K562 (cell line): ENCODE results near the gene RFX3. TPM values are rescaled to one million over a fixed set of nuclear protein-coding genes. Genes with fewer than 3 reads are reported as not detected.

Source experiments
- ATAC-seq: fragments of 200-7000 bp; cut with Tn5 transposase; 3 replicates; pipeline ENCODE4 v1.9.1; 2020; ENCODE audit warnings: moderate library complexity
- BruUV-seq: library from RNA; stranded (reverse); fragments of 400-500 nt; replicated peaks from 2 replicates; lab custom pipeline; 2021; lab: Mats Ljungman, UMichigan
- CTCF ChIA-PET: fragments of 300-600 bp; formaldehyde crosslinking; extraction: SDS; loops from one replicate; lab custom pipeline; 2021; ENCODE audit warnings: low intra/inter-chr PET ratio; lab: Yijun Ruan, JAX
- POLR2A ChIA-PET: fragments of 300-600, 350-650 bp; sonication (Branson Sonifier 250); formaldehyde crosslinking; extraction: SDS; loops from one replicate; lab custom pipeline; 2021; ENCODE audit warnings: antibody characterized with exemption, inconsistent platforms; lab: Yijun Ruan, JAX
- DNase-seq, 4 experiments: peaks; one replicate each; pipeline versions ENCODE4 v3.0.0 to v3.0.0-alpha.2; 2011 to 2018; ENCODE audit warnings: low spot score in 3 of 4, mixed read lengths in 3 of 4; ENCODE audit errors: extremely low read depth in 1 of 4
- FAIRE-seq: peaks from 2 replicates; lab custom pipeline; 2011; peaks lifted over from hg19 to GRCh38; lab: Jason Lieb, UNC
- H2AFZ ChIP-seq: 2 replicates; pipeline ENCODE4 v1.6.0; 2011; ENCODE audit warnings: low read depth, low read length, control low read depth, inconsistent platforms
- H3K27ac ChIP-seq: fragments of 200-600 bp; 3 replicates; pipeline ENCODE4 v1.8.0; 2011; ENCODE audit warnings: low read depth, mild to moderate bottlenecking, control low read depth, inconsistent platforms, low read length, moderate library complexity, mixed read lengths; ENCODE audit errors: extremely low read depth
- H3K27me3 ChIP-seq, 2 experiments: fragments of 300-600 bp in 1 of 2; 2 replicates in 1 of 2; 3 replicates in 1 of 2; pipeline versions ENCODE4 v1.6.0 to v1.8.0; 2011; ENCODE audit warnings: inconsistent platforms in 2 of 2, low read length in 2 of 2, mild to moderate bottlenecking in 1 of 2, mixed read lengths in 1 of 2, moderate library complexity in 1 of 2; ENCODE audit not compliant: control insufficient read depth in 2 of 2, insufficient read depth in 2 of 2
- H3K36me3 ChIP-seq: fragments of 300-600 bp; 3 replicates; pipeline ENCODE4 v1.8.0; 2011; ENCODE audit warnings: mild to moderate bottlenecking, low read length, inconsistent platforms; ENCODE audit not compliant: control insufficient read depth, insufficient read depth
- H3K4me1 ChIP-seq, 2 experiments: fragments of 200-600 bp in 1 of 2; replicated peaks in 1 of 2; 2 replicates in 1 of 2; 3 replicates in 1 of 2; pipeline versions ENCODE4 v1.5.1 to v1.8.0; 2011; ENCODE audit warnings: inconsistent platforms in 2 of 2, low read length in 2 of 2, mild to moderate bottlenecking in 1 of 2, mixed read lengths in 1 of 2, moderate library complexity in 1 of 2; ENCODE audit not compliant: control insufficient read depth in 2 of 2, insufficient read depth in 2 of 2
- H3K4me2 ChIP-seq: 2 replicates; pipeline ENCODE4 v1.6.1; 2011; ENCODE audit warnings: low read length, control low read depth, inconsistent platforms, mixed read lengths; ENCODE audit not compliant: insufficient read depth
- H3K4me3 ChIP-seq: fragments of 200-600 bp; sonication (generic), shearing (Covaris generic); 2 replicates; pipeline ENCODE4 v1.5.1; 2016; ENCODE audit warnings: control low read depth, inconsistent platforms
- H3K79me2 ChIP-seq: fragments of 200-600 bp; 3 replicates; pipeline ENCODE4 v1.8.0; 2011; ENCODE audit warnings: low read length, inconsistent platforms; ENCODE audit not compliant: control insufficient read depth, insufficient read depth
- H3K9ac ChIP-seq, 2 experiments: 2 replicates each; pipeline versions ENCODE4 v1.6.0 to v1.6.1; 2011; ENCODE audit warnings: low read depth in 2 of 2, low read length in 2 of 2, control low read depth in 1 of 2, inconsistent platforms in 1 of 2, mild to moderate bottlenecking in 1 of 2, mixed read lengths in 1 of 2; ENCODE audit not compliant: insufficient read depth in 1 of 2
- H3K9me1 ChIP-seq: one replicate; pipeline ENCODE4 v1.6.0; 2011; ENCODE audit warnings: inconsistent platforms, mild to moderate bottlenecking, low read length, moderate library complexity; ENCODE audit not compliant: control insufficient read depth, insufficient read depth
- H3K9me3 ChIP-seq: replicated peaks from 2 replicates; pipeline ENCODE4 v1.5.1; 2011; ENCODE audit warnings: low read depth, low read length, inconsistent platforms; ENCODE audit not compliant: control insufficient read depth, insufficient read depth
- H4K20me1 ChIP-seq: replicated peaks from 2 replicates; pipeline ENCODE4 v1.6.1; 2011; ENCODE audit warnings: low read length, inconsistent platforms, mixed read lengths; ENCODE audit not compliant: control insufficient read depth, insufficient read depth
- C11orf30 ChIP-seq: fragments of 450-650 bp; IDR thresholded peaks from 2 replicates; pipeline ENCODE4 v1.6.1; 2016; ENCODE audit warnings: low read depth, mild to moderate bottlenecking
- ELF4 ChIP-seq: fragments of 450-650 bp; formaldehyde crosslinking; IDR thresholded peaks from 2 replicates; pipeline ENCODE4 v1.4.0; 2022; ENCODE audit warnings: missing genetic modification characterization
- MAFG ChIP-seq: fragments of 450-650 bp; conservative IDR thresholded peaks from 2 replicates; pipeline ENCODE4 v1.6.1; 2016; ENCODE audit warnings: missing genetic modification characterization, missing compliant biosample characterization
- MAFK ChIP-seq: IDR thresholded peaks from 2 replicates; pipeline ENCODE4 v1.6.1; 2011; ENCODE audit warnings: low read length, improper control_type of control experiment
- NELFE ChIP-seq: IDR thresholded peaks from 2 replicates; pipeline ENCODE4 v1.6.1; 2011; ENCODE audit warnings: mild to moderate bottlenecking; ENCODE audit not compliant: insufficient read depth, insufficient read length
- POU5F1 ChIP-seq: fragments of 150-350 bp; IDR thresholded peaks from 2 replicates; pipeline ENCODE4 v1.6.1; 2014; ENCODE audit warnings: borderline replicate concordance, low read length, low read depth, mild to moderate bottlenecking; ENCODE audit not compliant: partially characterized antibody
- SIRT6 ChIP-seq: IDR thresholded peaks from one replicate; pipeline ENCODE4 v1.6.1; 2012; ENCODE audit warnings: low read depth, mild to moderate bottlenecking, control low read depth, inconsistent platforms, low read length, moderate library complexity
- ZEB2 ChIP-seq: fragments of 450-650 bp; IDR thresholded peaks from 2 replicates; pipeline ENCODE4 v1.6.1; 2016
- ZNF316 ChIP-seq: fragments of 450-650 bp; IDR thresholded peaks from 2 replicates; pipeline ENCODE4 v1.6.1; 2016
- WGBS: fragments of 100-300 bp; shearing (Covaris generic); methylation state at CpG from one replicate; pipeline ENCODE4 v1.1.6; 2016; ENCODE audit warnings: low coverage, mixed read lengths; ENCODE audit not compliant: insufficient coverage; ENCODE audit errors: missing lambda C conversion rate; 5-methylcytosine and 5-hydroxymethylcytosine counted together
- in situ Hi-C: fragments of 300-500 bp; cut with MboI; formaldehyde crosslinking; loops from 4 replicates; pipeline ENCODE4 v1.15.0; 2018; ENCODE audit warnings: inconsistent platforms, mixed read lengths
- intact Hi-C: fragments of 100-400 bp; cut with micrococcal nuclease; formaldehyde crosslinking; loops from 2 replicates; pipeline ENCODE4 v1.14.2; 2022
- polyA plus RNA-seq, 8 experiments: library from polyadenylated mRNA; depleted of rRNA in 4 of 8; stranded (reverse) in 5 of 8; unstranded in 3 of 8; fragments of >200 nt; fragmentation: Nextera tagmentation in 2 of 8; fragmentation: Illumina TruSeq in 1 of 8; extraction: Ambion mirVana in 2 of 8; extraction: Trizol in 1 of 8; gene quantifications; 2 replicates each; pipeline versions ENCODE4 v1.2.1 to v1.2.3, GENCODE V29; 2011 to 2014; ENCODE audit warnings: inconsistent platforms in 1 of 8, missing spikeins in 1 of 8
- total RNA-seq, 7 experiments: library from RNA; depleted of rRNA in 6 of 7; stranded (reverse); fragments of >200 nt in 6 of 7; fragmentation: Illumina TruSeq in 2 of 7; extraction: Trizol in 2 of 7; gene quantifications; 2 replicates each; pipeline versions ENCODE4 v1.2.1 to v1.2.3, GENCODE V29; 2011 to 2021; ENCODE audit warnings: low replicate concordance in 1 of 7

RFX3 gene
- total and polyA plus RNA-seq, 9 of the 15 experiments (the other 6 are each of a cell fraction or from before 2014, with no cell fraction given) = 0.86 to 4.9 (median 2.0) TPM

- Histone ChIP-seq H2AFZ (no peak overlapping the region), H3K27ac (no peak overlapping the region), H3K4me3 (no peak overlapping the region), H3K27me3 (no peaks in the 10 kb centered on the region), H3K4me1 (peaks cover 7 to 11% of the 10 kb centered on the region in 2 experiments; a peak in 4 of 5 replicates), H4K20me1 (no peaks in the 10 kb centered on the region), H3K9me3 (no peaks in the 10 kb centered on the region)
- FAIRE-seq (no peak), DNase-seq (no peak), ATAC-seq (no peak)
- no TSS peak for BruUV-seq
- POLR2A ChIA-PET = no interaction called here
- in situ Hi-C loops = no loop called here
- intact Hi-C loops = no loop called here
- TF ChIP-seq C11orf30 = peak; percentile 42
- no peak for TF ChIP-seq ZEB2
- no peak for TF ChIP-seq NELFE
- TF ChIP-seq MAFG = peak; percentile 43
- TF ChIP-seq POU5F1 = no peak
- peak; percentile 11; the same call in 1 of the 2 replicates for TF ChIP-seq MAFK
- TF ChIP-seq SIRT6 = no peak
- TF ChIP-seq ZNF316 = peak; percentile 71
- TF ChIP-seq ELF4 (CRISPR knock-in tag) = no peak
- TF ChIP-seq, all 486 proteins: peak for 4
- CTCF ChIA-PET = no interaction called here
- no peak overlapping the region for H3K4me2 ChIP-seq
- H3K9ac ChIP-seq = no peak overlapping the region
- peaks cover 30% of the 10 kb centered on the region for H3K79me2 ChIP-seq
- WGBS = 85% methylated on average over 3 of the region's 3 CpGs
- H3K36me3 ChIP-seq = no peaks in the 10 kb centered on the region; the same call in 2 of the 3 replicates
- no peaks in the 10 kb centered on the region for H3K9me1 ChIP-seq
These were observed 11.0 kb downstream of the RFX3 start for GRCh38 chr9:3514786-3515185.
